Stimulated activated CD4-positive, alpha-beta T cell treated with anti-CD3 and anti-CD28 coated beads, Interleukin-1b, Interleukin-23, amount 100 ng/mL, for 48 hours (primary cell): ENCODE data around the gene ABLIM1.

Experiments used
- DNase-seq: peaks from one replicate; pipeline ENCODE4 v3.0.0-alpha.2; 2020

Gene ABLIM1

GRCh38 chr10:114575417-114576131 lies 82.5 kb downstream of the ABLIM1 start:
- DNase-seq: no peak

DNA sequence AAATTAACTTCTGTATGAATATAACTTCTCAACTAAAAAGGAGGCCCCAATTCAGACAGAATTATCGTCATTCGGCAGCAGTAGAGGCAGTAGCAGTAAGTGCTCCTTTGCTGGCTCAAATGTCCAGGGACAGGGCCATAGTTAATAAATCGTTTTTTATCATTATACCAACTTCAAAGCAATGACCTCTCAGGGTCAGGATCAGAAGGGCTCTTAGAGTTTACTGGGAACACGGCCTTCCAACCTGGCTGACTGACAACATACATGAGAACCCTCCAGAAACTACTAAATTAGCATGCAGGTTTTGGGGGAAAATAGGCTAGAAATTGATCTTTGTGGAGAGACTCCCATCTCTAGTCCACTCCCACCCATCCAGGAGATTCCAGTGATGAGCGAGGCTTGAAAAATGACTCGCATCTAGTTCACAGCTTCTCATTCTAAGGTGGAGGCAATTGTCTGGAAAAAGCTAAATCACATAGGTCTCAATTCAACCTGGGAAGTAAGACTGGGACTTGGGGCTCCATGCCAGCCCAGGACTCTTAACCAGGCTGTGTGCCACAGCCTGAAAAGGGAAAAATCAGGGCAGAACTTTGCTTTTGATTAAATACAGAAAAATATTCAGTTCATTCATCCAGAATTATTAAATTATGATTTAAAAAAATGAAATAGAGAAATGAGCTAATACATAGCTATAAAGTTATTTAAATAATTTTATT lies 84.6 kb downstream of the ABLIM1 start:
- DNase-seq: no peak

GRCh38 chr10:114571316-114571999 lies 86.6 kb downstream of the ABLIM1 start:
- no peak for DNase-seq

DNA sequence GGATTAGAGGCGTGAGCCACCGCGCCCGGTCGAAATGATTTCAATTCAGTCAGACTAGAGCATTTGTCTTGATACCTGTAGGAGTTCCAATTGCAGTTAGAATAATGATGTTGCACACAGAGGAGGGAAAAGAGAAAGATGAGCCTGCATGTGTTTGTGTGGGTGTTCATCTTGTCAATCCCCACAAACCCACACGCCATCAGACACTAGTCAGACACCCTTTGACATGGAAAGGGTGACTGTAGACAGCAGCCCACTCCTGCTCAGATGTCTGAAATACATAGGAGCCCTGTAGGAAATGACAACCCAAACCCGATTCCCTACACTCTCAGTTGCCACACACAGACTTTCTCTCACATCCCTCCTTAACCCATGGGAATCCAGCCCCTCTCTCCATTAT lies 92.0 kb downstream of the ABLIM1 start:
- DNase-seq: no peak

DNA sequence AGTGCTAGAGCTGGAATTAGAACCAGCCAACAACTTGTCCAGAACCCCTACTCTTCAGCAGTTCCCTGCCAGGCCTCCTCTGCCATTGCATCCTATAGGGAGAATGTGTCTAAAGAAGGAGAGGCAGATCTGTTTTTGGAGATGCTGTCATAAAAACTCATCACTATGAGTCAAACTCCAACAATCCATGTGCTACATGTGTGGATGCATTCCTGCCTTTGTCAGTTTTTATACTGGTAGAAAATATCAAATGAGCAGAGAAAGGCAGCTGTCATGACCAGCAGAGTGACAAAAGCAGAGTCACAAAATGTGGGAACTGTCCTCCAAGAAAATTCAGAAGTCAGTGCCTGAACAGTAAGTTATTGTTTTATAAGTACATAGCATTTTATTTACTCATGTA lies 93.0 kb downstream of the ABLIM1 start:
- DNase-seq: no peak

GRCh38 chr10:114561008-114561523 lies 97.0 kb downstream of the ABLIM1 start:
- DNase-seq: no peak

- no peak for DNase-seq
These were observed 97.9 kb downstream of the ABLIM1 start for GRCh38 chr10:114560144-114560543.

- no peak for DNase-seq
These were observed 98.4 kb downstream of the ABLIM1 start for GRCh38 chr10:114559636-114560035.

GRCh38 chr10:114557854-114558253 lies 100.2 kb downstream of the ABLIM1 start:
- DNase-seq: no peak

GRCh38 chr10:114556236-114557122 lies 101.6 kb downstream of the ABLIM1 start:
- DNase-seq: no peak

DNA sequence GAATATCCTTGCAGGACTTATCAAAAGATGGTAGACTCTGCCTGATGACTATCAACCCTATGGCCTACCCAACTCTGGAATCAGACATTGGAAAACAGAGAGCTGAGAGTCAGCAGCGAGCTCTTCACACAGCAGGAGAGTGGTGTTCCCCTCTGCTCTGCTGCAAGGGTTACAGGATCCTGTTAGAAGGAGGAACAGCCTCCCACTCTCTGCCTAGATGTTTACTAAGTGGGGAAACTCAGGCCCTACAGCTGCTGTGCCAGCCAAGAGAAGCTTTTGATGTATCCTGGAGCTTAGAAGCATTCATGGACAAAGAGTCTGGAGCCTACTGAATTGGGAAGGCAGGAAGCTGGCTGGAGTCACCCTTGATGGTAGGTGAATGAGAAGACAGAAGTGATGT lies 104.6 kb downstream of the ABLIM1 start:
- no peak for DNase-seq

- no peak for DNase-seq
These were observed 106.0 kb downstream of the ABLIM1 start for GRCh38 chr10:114552050-114552449.

DNA sequence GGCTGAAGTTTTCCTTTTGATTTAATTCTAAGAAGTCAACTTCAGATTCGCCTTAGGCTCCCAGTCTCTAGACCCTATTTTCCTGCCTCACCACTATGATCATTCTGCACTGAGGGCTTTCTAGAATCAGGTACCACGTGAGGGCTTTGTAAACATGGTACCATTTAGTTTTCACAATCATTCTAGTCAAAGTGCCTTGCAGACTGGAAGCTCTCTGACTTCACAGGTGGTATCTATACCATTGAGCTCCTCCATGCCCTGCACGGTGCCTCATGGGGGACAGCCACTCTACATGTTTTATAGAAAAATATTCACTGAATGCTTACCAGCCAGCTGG lies 106.5 kb downstream of the ABLIM1 start:
- no peak for DNase-seq

DNA sequence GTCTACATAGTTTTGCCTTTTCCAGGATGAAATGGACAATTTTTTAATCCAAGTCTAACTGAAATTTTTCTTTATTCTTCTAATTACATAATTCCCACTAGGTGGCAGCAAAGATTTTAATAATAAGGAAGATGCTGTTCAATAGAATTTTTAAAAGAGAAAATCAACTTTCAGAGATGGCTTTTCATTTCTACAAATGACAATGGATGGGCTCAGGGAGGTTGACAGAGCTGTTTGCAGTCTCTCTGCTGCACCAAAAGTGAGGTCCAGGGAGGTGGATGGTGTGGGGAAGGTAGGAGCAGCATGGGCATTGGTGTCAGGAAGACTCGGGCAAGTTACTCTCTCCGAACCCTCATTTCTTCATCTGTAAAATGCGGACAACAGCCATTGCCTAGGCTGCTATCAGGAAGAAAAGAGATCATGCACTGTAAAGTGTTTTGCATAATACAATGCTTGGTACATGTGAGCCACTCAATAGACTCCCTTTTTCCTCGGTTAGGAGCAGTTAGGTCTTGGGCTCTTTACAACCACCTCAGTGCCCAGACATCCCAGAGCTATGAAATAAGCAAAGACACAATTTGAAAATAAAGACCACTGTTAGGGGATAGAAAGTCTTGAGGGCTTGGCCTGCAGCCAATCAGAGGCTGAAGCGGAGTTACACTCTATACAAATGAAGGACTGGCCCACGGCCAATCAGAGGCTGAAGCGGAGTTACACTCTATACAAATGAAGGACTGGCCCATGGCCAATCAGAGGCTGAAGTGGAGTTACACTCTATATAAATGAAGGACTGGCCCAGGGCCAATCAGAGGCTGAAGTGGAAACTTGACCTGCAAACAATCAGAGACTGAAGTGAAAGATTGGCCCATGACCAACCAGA lies 107.1 kb downstream of the ABLIM1 start:
- no peak for DNase-seq

DNA sequence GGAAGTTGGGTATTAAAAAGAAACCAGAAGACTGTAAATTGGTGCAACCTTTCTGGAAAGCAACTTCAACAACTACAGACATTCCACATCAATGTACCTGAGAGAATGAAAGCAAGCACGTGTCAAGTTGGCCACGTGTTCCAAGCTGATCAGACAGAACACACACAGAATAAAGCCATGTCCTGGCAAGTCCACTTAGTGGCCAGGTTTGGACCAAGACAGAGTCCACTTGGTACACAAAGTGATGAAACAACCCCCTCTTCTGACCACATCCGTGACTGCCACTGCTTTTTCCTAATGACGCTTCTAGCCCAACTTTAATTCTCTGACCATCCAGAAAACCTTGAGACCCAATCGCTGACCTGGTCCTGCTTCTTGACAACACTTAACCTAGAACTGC lies 109.4 kb downstream of the ABLIM1 start:
- DNase-seq: no peak

GRCh38 chr10:114547514-114547913 lies 110.6 kb downstream of the ABLIM1 start:
- no peak for DNase-seq

DNA sequence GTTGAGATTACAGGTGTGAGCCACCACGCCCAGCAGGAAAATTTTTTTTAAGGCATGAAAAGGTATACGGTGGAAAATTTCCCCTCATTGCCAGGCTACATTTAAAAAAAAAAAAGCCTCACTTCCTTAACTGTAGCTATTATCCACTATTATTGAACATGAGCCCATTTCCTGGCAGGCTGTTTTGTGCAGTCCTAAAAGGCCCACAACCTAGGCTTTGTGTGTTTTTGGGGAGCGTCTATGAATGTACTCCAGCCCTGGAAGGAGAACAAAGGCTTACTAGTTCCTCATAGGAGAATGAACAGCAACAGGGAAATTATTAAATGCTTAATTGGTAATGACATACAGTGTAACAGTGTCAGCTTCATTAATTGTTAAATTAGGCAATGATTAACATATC lies 111.0 kb downstream of the ABLIM1 start:
- DNase-seq: no peak

DNA sequence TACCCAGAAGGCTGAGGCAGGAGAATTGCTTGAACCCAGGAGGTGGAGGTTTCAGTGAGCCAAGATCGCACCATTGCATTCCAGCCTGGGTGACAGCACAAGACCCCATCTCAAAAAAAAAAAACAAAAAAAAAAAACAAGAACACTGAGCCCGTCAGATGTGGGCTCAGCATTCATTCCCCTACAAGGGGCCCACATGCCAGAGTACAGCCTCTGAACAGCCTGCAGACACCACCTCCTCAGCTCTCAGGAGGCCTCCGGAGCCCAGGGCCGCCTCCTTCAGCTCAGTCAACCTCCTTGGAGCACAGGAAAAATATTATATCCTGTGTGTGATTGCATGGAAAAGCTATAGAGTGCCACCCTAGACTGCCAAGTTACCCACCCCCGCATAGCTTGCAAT lies 112.3 kb downstream of the ABLIM1 start:
- no peak for DNase-seq

DNA sequence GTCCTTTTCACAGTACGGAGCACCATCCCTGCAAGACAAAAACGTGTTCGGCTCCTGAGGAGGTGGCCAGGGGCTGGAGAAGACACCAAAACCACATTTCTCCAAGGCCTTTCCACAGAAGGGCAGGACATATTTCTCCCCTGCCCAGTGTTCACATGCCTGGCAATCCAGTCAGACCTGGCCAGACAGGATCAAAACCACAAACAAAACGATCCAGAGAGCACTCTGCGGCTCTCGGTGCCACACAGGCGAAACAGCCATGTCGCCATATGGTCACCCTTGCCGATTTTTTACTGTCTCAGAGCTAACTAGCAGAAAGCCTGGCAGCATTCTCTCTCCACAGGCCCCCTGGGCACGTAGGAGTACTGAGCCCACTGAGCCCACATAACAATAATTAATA lies 113.0 kb downstream of the ABLIM1 start:
- no peak for DNase-seq

- peak; percentile 78 for DNase-seq
These were observed 113.9 kb downstream of the ABLIM1 start for GRCh38 chr10:114544045-114544659.

GRCh38 chr10:114543456-114543855 lies 114.6 kb downstream of the ABLIM1 start:
- no peak for DNase-seq
